HEK293T (cell line): ENCODE results near the gene OR13G1.

ENCODE experiments used
- CTCF ChIA-PET: fragments of 350-600 bp; formaldehyde crosslinking; extraction: SDS; loops from one replicate; lab custom pipeline; 2021; ENCODE audit warnings: antibody characterized with exemption, inconsistent platforms; lab: Yijun Ruan, JAX
- POLR2A ChIA-PET: fragments of 350-600 bp; formaldehyde crosslinking; extraction: SDS; loops from one replicate; lab custom pipeline; 2020; ENCODE audit warnings: antibody characterized with exemption, inconsistent platforms; lab: Yijun Ruan, JAX
- DNase-seq: peaks from one replicate; pipeline ENCODE4 v3.0.0; 2012; ENCODE audit warnings: mixed read lengths; ENCODE audit errors: extremely low spot score
- ARNT ChIP-seq: fragments of 450-650 bp; IDR thresholded peaks from 2 replicates; pipeline ENCODE4 v1.6.1; 2017; ENCODE audit warnings: mild to moderate bottlenecking
- BHLHE40 ChIP-seq: fragments of 450-650 bp; IDR thresholded peaks from 2 replicates; pipeline ENCODE4 v1.6.1; 2016; ENCODE audit warnings: mild to moderate bottlenecking, moderate library complexity, borderline replicate concordance
- CTBP1 ChIP-seq: fragments of 450-650 bp; IDR thresholded peaks from 2 replicates; pipeline ENCODE4 v1.6.1; 2016; ENCODE audit warnings: borderline replicate concordance
- ELF4 ChIP-seq: fragments of 450-650 bp; IDR thresholded peaks from 2 replicates; pipeline ENCODE4 v1.6.1; 2017; ENCODE audit warnings: antibody characterized with exemption
- FOXA1 ChIP-seq: fragments of 450-650 bp; IDR thresholded peaks from 2 replicates; pipeline ENCODE4 v1.6.1; 2016; ENCODE audit warnings: mild to moderate bottlenecking
- FOXK2 ChIP-seq: fragments of 450-650 bp; IDR thresholded peaks from 2 replicates; pipeline ENCODE4 v1.6.1; 2016; ENCODE audit warnings: mild to moderate bottlenecking
- FOXM1 ChIP-seq: fragments of 450-650 bp; IDR thresholded peaks from 2 replicates; pipeline ENCODE4 v1.6.1; 2017; ENCODE audit warnings: mild to moderate bottlenecking, borderline replicate concordance
- HDGF ChIP-seq: fragments of 450-650 bp; IDR thresholded peaks from 2 replicates; pipeline ENCODE4 v1.6.1; 2017; ENCODE audit warnings: antibody characterized with exemption, borderline replicate concordance
- L3MBTL2 ChIP-seq: fragments of 450-650 bp; conservative IDR thresholded peaks from 2 replicates; pipeline ENCODE4 v1.6.1; 2016; ENCODE audit warnings: mild to moderate bottlenecking
- LEF1 ChIP-seq: fragments of 450-650 bp; IDR thresholded peaks from 2 replicates; pipeline ENCODE4 v1.6.1; 2017; ENCODE audit warnings: mild to moderate bottlenecking, borderline replicate concordance
- NFRKB ChIP-seq: fragments of 450-650 bp; IDR thresholded peaks from 2 replicates; pipeline ENCODE4 v1.6.1; 2016; ENCODE audit warnings: mild to moderate bottlenecking, moderate library complexity
- SP1 ChIP-seq: fragments of 450-650 bp; IDR thresholded peaks from 2 replicates; pipeline ENCODE4 v1.6.1; 2017
- SUZ12 ChIP-seq: fragments of 450-650 bp; IDR thresholded peaks from 2 replicates; pipeline ENCODE4 v1.6.1; 2016; ENCODE audit warnings: mild to moderate bottlenecking
- TARDBP ChIP-seq: fragments of 450-650 bp; IDR thresholded peaks from 2 replicates; pipeline ENCODE4 v1.6.1; 2016
- ZNF384 ChIP-seq: fragments of 450-650 bp; IDR thresholded peaks from 2 replicates; pipeline ENCODE4 v1.6.1; 2016
- TF ChIP-seq, protein P1 (sequence below): fragments of 450-650 bp; IDR thresholded peaks from 2 replicates; pipeline ENCODE4 v1.6.1; 2016

OR13G1 gene

DNA sequence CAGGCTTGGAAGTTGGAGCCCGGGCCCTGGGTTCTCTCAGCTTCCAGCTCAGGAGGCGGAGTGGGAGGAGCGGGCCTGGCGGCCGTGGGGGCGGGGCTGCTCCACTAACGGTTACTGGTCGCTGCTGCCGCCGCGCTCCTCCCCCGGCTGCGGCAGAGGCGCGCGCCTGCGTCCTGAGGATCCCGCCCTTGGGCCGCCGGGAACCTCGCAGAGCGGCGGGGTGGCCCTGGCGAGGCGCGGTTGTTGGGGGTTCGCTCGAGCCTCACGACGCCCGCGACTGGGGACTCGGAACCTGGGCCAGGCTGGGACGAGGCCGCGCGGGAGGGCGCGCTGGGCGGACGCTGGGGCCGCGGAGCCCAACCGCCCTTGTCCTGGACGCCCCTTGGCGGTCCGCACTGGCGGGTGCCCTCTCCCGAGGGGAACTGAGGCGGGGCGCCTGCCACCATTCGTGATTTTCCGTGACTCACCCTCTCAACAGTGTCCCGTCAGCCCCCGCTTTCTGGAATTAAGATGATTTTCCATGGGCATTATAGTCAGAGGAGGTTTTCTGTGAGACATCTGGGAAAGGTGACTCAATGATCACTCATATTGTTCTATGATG, 40.1 kb downstream of the OR13G1 start:
- no peak for DNase-seq
- CTCF ChIA-PET = no interaction called here
- TF ChIP-seq SUZ12 (no peak), TARDBP (no peak), CTBP1 (no peak), FOXK2 (no peak), SP1 (no peak), L3MBTL2 (no peak), LEF1 (no peak), HDGF (no peak)
- POLR2A ChIA-PET = no interaction called here

DNA sequence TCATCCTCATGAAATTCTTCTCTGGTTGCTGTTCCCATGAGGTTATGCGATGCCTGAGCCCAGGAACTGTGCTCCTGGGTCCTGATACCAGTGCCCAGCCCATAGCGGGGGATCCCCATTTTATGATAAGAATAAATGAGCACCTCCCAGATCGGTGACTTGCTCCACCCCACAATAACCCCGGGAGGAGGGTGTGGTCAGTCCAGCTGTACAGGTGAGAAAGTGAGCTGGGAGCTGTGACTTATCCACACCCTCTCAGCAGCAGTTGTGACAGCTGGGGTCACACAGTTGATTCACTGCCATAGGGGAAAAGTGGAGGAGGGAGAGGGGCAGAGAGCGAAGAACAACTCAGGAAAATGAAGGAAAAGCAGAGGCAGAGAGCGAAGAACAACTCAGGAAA, 40.8 kb downstream of the OR13G1 start:
- no peak for DNase-seq
- POLR2A ChIA-PET = no interaction called here
- CTCF ChIA-PET = no interaction called here

DNA sequence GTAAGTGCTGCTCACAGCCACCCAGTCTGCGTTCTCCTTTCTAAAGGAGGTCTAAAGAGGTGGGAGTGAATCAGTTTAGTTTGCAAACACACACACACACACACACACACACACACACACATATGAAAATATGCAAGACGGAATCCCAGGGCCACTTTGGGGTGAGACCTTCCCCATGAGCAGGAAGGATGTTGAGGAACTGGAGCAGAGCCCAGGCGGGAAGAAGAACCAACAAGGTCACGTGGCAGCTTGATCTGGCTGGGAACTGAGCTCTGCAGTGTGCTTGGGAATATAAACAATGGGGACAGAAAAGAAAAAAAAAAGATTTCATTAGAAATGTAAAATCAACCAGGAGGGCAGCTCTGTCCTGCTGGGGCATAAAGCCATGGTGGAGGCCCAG, 41.5 kb downstream of the OR13G1 start:
- ChIA-PET POLR2A (no interaction called here), CTCF (no interaction called here)
- DNase-seq = no peak
- TF ChIP-seq CTBP1 (no peak), HDGF (no peak), ZNF384 (no peak), L3MBTL2 (no peak), BHLHE40 (no peak), SP1 (no peak), SUZ12 (no peak), ELF4 (no peak)

More for the DNA sequence above, 40.8 kb downstream of the OR13G1 start:
- no peak for TF ChIP-seq HDGF
- TF ChIP-seq LEF1 = no peak
- TF ChIP-seq ELF4 = no peak
- no peak for TF ChIP-seq L3MBTL2
- TF ChIP-seq, protein P1, sequence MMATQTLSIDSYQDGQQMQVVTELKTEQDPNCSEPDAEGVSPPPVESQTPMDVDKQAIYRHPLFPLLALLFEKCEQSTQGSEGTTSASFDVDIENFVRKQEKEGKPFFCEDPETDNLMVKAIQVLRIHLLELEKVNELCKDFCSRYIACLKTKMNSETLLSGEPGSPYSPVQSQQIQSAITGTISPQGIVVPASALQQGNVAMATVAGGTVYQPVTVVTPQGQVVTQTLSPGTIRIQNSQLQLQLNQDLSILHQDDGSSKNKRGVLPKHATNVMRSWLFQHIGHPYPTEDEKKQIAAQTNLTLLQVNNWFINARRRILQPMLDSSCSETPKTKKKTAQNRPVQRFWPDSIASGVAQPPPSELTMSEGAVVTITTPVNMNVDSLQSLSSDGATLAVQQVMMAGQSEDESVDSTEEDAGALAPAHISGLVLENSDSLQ = no peak
- no peak for TF ChIP-seq ARNT
- TF ChIP-seq FOXM1 = no peak
- no peak for TF ChIP-seq TARDBP
- TF ChIP-seq ZNF384 = no peak
- no peak for TF ChIP-seq FOXK2
- no peak for TF ChIP-seq BHLHE40
- TF ChIP-seq SUZ12 = no peak
- no peak for TF ChIP-seq SP1
- no peak for TF ChIP-seq CTBP1
- TF ChIP-seq FOXA1 = no peak
- no peak for TF ChIP-seq NFRKB

DNA sequence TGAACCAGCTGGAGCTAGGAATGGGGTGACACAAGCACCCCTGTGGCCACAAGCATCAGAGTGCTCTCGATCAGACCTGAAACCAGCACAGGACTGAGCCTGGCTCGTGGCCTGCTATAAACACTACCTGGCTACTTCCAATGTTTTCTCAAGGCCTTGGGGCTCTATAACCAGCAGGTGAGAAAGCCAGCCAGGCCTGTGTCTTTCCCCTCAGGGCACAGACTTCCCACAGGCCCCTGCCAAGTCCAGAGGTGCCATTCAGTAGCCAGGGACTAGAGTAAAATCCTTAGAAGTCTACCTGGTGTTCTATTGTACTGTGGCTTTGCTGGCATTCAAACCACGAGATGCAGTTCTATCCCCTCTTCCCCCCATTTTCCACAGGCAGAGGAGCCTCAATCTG, 51.6 kb downstream of the OR13G1 start:
- CTCF ChIA-PET = no interaction called here
- POLR2A ChIA-PET = no interaction called here

More for the DNA sequence above, 51.6 kb downstream of the OR13G1 start:
- no peak for TF ChIP-seq FOXK2
- TF ChIP-seq, protein P1 = no peak
- TF ChIP-seq NFRKB = no peak
- TF ChIP-seq SUZ12 = no peak
- TF ChIP-seq L3MBTL2 = no peak
- no peak for TF ChIP-seq SP1
- no peak for TF ChIP-seq CTBP1
- no peak for TF ChIP-seq LEF1
- no peak for TF ChIP-seq FOXA1
- no peak for TF ChIP-seq BHLHE40
- DNase-seq = no peak
